Measurements from ENCODE around the gene HYLS1.

The HYLS1 gene

DNA sequence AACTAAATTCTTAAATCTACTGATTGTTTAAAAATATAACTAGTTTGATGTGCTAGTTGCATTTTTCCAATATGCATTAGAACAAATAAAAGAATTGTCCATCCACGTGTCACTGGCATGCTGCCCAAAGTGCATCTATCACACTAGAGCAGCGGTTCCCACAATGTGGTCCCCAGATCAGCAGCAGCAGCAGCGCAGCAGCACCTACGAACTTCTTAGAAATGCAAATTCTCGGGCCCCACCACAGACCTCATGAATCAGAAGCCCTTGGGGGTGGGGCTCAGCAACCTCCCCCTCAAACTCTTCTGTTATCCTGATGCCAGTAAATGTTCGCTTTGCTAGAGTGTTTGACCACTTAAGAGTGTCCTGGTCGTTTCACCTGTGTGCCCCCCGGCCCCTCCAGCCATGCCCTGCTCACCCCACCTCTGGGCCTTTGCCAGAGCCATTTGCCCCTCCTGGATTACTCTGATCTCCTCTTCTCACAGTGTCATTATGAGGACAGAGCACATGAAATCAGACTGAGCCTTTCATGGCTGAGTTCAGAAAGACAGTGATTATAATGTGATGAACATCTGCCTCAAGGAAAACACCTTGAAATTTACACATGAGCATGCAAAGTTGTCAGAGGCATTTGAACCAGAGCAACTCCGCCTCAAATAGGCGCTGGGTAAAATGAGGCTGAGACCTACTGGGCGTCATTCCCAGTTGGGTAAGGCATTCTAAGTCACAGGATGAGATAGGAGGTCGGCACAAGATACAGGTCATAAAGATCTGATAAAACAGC lies 45.8 kb downstream of the HYLS1 start:
- no peak for DNase-seq

DNA sequence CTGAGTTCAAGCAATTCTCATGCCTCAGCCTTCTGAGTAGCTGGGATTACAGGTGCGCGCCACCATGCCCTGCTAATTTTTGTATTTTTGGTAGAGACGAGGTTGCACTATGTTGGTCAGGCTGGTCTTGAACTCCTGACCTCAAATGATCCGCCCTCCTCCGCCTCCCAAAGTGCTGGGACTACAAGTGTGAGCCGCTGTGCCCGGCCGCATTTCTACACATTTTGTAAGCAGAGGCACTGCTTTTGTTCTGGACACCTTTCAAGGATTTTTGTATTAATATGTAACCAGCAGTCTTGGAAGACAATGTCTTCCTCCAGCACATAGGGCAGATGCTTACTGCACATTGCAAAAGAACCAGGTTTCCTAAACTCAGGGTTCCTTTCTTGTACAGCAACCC lies 47.0 kb downstream of the HYLS1 start:
- DNase-seq = no peak

- no peak for DNase-seq
Measured at GRCh38 chr11:125935056-125935455, 47.6 kb downstream of the HYLS1 start.

GRCh38 chr11:125935618-125936199 lies 48.2 kb downstream of the HYLS1 start:
- peak; percentile 21 for DNase-seq

GRCh38 chr11:125938418-125938817 lies 51.0 kb downstream of the HYLS1 start:
- DNase-seq = no peak

DNA sequence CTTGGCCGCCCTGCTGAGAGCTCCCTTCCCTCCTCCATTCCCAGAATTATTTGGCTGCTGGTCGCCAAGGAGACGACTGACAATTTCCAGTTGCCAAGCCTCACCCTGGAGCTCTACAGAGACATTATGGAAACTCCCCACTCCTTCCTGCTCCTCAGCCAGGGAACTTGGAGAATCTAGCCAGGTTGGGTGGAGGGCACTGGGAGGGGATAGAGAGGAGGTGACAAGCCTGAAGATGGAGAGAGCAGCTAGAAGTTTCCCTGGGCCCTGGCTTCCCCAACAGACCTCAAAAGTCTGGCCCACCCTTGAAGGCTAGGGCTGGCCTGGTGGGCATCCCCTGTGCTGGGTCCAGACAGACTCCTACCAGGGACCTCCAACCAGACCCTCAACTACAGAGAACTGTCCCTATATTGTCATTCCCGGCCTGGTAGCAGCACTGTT lies 51.6 kb downstream of the HYLS1 start:
- no peak for DNase-seq

- DNase-seq = no peak
Measured at GRCh38 chr11:125940145-125940544, 52.7 kb downstream of the HYLS1 start.

DNA sequence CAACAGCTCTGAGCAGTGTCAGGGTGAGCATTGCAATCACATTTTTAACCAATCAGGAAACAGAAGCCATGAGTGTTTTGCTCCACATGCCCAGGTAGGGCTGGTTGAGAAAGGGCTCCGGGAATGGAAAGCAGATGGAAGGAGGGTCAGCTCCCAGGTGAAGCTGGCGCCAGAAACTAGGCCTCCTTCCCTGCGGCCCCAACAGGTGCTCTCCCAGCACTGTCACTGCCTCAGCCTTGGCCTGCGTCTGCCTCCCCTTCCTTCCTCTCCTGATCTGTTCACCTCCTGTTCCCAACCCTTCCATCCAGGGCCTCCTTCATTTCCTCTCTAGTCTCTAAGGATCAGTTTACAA lies 53.8 kb downstream of the HYLS1 start:
- DNase-seq = no peak

DNA sequence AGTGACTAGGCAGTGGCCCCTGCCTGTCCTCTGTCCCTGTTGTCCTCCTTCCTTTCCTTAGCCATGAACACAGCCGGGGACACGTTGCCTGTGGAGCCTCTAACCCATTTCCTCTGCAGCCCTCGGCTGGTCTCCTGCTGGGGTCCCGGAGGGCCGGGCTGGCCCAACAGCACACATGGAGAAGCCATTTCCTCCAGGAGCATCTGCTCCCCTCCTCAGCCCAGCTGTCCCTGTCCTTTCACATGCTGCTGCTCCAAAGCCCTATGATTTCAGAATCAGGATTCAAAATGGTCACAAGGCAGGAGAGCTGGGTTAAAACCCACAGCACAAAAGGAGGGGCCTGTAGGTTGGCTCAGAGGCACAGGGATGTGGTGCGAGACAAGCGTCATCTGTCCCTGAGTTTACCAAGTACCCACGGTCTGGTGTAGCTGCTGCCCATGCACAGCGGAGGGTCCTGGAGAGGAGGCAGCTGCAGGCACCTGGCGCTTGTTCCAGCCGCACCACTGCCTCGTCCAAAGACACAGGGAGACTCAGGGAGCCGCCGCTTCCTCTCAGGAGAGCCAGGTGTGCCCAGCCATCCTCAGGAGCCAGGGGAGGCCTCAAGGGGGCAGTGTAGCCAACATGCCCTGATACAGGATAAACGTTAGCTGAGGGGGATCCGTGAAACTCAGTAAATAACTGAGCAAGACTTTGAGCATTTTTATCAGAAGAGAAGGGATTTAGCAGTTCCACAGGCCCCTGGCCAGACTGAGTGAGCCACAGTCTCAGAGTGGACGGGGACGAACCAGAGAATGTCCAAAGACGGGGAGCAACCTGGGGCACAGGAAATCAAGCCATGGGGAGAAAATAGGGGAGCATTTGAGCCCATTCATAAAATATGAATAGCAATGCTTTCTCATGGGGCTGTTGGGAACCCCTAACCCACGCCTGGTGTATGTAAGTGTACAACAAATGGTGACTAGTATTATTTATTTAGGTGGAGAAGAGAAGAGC lies 54.4 kb downstream of the HYLS1 start:
- peak; percentile 33 for DNase-seq

GRCh38 chr11:125942771-125943428 lies 55.4 kb downstream of the HYLS1 start:
- no peak for DNase-seq

DNA sequence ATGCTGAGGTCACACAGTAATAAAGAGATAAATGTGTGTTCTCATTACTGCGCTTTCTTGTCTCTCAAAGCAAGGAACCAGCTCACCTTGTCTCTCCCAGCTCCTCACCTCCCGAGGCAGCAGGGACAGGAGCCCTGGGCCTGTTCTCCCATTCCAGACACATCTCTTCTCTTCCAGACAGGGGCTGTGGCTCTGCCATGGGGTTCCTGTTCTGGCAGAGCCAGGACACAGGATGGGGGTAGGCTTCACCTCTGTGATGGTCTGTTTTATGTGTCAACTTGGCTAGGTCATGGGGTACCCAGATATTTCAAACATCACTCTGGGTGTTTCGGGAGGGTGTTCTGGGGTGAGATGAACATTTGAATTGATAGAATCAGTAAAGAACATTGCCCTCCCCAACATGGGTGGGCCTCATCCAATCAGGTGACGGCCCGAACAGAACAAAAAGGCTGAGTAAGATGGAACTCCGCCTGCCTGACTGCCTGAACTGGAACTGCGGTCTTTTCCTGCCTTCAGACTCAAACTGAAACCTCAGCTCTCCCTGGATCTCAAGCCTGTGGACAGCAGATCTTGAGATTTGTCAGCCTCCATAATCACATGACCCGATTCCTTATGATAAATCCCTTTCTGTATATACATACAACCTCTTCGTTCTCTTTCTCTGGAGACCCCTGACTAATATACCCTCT lies 56.3 kb downstream of the HYLS1 start:
- no peak for DNase-seq

- DNase-seq = no peak
Measured at GRCh38 chr11:125944350-125945010, 57.0 kb downstream of the HYLS1 start.

- DNase-seq = no peak
Measured at GRCh38 chr11:125945011-125945796, 57.7 kb downstream of the HYLS1 start.

DNA sequence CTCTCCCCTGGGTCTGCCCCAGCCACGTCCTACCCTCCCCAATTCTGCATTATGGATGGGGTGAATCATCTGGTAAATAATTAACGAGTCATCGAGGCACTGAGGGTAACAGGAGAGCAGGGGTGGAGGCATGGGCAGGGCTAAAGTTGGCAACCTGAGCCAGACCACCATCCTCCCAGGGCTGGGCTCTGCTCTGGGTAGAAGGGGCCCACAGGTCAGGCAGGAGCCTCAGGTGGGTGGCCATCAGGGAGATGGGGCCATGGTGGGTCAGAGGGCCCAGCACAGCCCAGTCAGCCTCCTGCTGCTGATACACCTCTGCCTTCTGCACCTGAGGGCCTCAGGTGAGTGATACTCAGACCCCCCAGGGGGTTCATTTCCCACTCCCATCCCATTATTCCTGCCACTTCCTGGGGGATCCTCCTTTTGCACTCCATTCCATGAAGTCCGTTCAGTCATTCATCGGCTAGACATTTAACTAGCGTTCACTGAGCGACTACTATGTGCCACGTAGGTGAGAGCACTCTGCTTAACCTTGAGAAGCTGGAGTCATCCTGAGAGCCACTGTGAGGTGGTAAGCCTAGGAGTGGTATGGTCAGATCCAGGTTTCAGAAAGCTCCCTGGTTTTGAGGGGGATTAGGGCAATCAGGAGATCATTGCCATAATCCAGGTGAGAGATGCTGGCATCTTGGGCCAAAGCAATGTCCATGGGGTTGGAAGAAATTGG lies 58.5 kb downstream of the HYLS1 start, which contains the start of gene VSIG10L2:
TSS of gene VSIG10L2 (plus strand) at position 248 of the 724 bp plus-strand sequence. CDS start at position 260, 12 bp downstream.
- DNase-seq = no peak

DNA sequence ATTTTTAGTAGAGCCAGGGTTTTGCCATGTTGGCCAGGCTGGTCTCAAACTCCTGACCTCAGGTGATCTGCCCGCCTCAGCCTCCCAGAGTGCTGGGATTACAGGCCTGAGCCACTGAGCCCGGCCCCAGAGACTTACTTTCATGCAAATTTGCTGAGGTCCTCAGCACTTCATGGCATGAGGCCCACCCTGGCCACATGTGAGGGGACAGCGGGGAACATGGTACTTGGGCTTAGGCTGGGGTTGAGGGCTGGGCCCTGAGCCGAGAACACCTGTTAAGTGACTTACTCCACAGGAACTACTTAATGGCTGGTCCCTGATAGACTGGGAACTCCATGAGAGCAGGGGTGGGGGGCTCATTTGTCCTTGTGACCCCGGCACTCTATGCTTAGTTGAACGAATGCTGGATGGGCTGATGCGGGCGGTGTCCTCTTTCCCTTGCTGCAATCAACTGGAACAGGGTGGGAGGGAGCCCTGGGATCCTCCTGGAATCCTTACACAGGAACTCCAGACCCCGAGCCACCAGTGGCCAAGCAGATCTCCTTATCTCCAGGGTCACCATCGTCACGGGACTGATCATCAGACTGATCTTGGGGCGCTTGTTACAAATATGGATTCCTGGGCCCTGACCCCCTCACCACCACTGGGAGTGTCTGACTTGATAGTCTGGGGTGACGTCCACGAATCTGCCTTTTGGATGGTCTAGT lies 59.4 kb downstream of the HYLS1 start:
- DNase-seq = no peak

- DNase-seq = no peak
Measured at GRCh38 chr11:125947419-125948277, 60.2 kb downstream of the HYLS1 start.

DNA sequence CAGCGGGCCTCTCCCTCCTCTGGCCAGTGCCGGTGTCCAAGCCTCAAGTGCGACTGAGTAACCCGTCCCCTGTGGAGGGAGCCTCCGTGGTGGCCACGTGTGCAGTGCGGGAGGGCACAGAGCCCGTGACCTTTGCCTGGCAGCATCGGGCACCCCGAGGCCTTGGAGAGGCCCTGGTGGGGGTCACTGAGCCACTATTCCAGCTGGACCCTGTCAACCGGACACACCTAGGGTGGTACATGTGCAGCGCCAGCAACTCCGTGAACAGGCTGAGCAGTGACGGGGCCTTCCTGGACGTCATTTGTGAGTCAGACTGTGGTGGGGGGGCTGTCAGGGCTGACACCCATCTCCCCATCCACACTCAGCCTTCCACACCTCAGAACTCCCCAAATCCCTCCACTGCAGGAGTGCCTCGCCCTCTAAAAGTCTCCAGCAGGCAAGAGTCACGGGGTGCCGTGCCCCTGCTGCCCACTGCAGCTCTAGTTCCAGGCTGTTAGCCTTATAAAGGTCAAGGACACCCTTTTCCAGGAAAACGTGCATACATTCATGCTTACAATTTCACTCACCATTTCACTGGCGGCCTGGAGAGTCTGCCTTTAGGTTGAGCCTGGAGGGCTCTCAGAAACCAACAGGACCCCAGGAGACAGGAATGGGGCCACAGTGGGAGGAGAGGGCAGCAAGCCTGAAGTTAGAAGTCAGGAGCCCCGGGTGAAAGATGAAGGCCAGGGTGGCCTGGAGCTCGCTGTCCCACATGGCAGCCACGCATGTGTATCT lies 61.0 kb downstream of the HYLS1 start:
- no peak for DNase-seq
